ENCODE results near the gene XRCC4.
A peak's percentile ranks its signal among the peaks of the same experiment; 100 is the strongest.

The XRCC4 gene

DNA sequence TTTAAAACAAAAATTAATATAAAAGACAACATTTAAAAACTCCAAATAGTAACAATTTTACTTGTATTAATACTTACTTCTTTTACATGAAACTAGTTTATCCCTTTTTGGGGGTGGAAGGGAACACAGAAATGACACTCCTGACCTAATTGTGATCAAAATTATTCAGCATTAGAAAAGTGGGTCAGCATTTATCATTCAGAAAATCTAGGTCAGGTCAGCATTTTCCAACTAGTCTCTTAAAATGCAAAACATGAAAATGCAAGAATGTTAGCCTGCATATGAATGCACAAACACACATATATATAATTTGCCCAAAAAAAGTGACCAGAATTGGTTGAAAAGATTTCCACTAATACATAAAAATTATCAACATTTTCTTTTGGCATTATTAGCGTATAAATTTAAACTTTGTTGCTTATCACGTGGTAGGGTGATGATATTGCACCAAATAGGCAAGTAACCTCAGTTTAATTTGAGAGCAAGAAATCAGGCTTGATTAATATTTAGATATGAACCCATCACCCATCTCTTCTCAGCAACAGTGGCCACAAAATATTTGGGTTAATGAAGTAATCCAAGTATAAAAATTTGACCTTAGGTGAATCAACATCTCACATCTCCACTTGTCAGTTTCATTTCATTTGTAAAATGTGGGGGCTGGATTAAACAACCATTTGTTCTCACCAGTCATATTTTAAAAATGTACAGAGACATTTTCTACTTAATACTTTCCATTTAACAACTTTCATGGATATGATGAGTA, 5.9 kb upstream of the XRCC4 start:
- no peak for DNase-seq (ENCODE audit: low spot score)

DNA sequence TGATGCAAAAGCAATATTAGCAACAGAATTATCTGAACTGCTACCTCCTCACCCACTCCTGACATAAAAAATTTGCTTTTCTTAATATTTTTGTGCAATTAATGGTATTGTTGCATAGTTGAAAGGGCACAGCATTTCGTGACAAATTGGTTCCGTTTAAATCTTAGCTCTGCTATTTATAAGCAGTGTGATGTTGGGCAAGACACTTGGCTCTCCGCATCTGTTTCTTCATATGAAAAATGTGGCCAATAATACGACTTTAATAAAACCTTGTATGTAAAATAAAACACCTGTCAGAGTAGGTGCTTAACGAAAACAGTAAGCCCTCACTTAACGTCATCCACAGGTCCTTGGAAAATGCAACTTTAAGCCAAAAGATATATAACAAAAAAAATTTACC, 4.4 kb upstream of the XRCC4 start:
- DNase-seq (ENCODE audit: low spot score), result no peak

DNA sequence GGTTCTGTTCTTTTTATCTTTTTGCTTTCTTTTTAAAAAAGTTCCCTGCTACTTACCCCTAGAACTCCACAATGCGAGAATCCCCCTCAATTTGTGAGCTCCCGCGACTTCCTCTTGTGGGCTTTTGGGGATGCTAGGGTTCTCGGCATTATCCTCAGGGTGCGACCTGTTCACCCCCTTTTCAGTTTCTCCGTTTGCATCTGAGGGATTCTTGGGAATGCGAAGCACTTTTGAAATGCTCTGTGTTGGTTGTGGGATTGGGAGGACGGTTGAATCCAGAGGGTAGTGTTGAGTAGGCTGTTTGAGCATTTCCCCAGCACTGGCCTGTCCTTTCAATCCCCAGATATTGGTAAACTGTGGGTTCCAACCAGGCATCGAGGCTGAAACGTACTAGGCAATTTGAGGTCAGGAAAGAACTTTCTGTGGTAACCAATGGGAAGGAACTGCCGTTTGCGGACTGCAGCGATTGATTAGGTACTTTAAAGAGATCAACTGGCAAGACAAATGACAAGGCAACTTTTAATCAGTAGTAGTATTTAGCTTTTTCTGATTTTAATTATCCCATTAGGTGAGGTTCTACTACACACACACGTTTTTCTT, 415 bp downstream of the XRCC4 start:
- no peak for DNase-seq (ENCODE audit: low spot score)

DNA sequence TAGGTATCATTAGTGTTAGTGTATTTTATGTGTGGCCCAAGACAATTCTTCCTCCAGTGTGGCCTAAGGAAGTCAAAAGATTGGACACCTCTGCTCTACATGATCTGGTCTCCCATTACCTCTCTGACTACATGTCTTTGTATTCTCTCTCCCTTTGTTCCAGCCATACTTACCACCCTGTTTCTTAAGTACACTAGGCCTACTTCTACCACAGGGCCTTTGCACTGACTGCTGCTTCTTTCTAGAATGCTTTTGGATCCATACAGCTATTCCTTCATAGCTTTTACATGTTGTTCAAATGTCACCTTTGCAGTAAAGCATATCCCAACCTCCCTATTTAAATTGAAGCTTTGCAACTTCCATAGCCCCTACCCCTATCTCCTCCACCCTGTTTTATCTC, 5.4 kb downstream of the XRCC4 start:
- no peak for DNase-seq (ENCODE audit: low spot score)

DNA sequence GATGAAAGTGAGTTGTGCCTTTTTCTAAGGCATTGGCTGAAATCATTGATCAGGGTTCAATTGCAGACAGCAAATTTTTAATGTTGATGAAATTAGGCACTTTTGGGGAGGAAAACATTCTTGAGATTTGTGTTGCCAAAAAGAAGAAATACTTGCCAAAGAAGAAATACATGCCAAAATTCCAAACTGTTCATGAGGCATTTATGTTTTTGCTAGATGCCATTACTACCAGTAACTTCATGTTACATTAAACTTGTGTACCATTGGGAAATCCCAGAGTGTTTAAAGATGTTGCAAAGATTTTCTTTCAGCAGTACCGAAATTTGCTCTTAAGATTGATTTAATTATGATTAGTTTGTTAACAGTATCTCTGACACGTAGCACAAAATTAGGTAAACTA, 7.0 kb downstream of the XRCC4 start:
- no peak for DNase-seq (ENCODE audit: low spot score)

DNA sequence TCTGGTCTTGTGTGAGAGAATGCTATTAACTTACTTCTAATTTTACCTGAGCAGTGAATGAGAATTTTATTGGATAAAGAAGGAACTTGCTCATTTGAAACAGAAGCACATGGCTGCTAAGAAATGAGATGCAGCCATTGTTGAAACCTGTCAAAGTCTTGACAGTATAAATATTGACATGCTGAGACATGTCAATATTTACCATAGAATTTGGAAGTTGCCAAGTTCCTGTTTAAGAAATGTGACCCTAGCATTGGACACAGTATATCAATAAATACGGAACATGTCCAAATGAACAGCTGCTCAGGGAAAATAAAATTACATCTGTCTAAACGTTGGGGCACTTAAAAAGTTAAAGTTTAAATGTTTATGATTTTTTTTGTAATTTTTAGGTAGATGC, 7.8 kb downstream of the XRCC4 start:
- DNase-seq (ENCODE audit: low spot score), result no peak

DNA sequence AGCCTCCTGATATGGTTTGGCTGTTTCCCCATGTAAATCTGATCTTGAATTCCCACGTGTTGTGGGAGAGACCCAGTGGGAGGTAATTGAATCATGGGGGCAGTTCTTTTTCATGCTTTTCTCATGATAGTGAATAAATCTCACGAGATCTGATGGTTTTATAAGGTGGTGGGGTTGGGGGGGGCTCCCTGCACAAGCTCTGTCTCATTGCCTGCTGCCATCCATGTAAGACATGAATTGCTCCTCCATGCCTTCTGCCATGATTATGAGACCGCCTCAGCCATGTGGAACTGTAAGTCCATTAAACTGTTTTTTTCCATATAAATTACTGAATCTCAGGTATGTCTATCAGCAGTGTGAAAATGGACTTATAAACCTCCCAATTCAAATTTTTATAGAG, 12.8 kb downstream of the XRCC4 start:
- DNase-seq (ENCODE audit: low spot score), result no peak

DNA sequence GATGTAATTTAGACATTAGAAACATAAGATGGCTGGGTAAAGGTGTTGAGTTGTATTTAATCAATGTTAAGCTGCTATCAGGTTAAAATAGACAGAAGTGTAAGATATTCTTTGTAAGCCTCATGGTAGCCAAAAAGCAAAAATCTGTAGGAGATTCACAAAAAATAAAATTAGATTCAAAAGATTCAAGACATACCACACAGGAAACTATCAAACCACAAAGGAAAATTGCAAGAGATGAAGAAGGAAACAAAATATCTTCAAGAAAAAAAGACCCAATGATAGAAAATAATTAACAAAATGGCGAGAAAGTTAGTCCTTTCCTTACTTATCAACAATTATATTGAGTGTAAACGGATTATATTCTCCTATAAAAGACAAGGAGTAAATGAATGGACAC, 15.3 kb downstream of the XRCC4 start:
- no peak for DNase-seq (ENCODE audit: low spot score)

DNA sequence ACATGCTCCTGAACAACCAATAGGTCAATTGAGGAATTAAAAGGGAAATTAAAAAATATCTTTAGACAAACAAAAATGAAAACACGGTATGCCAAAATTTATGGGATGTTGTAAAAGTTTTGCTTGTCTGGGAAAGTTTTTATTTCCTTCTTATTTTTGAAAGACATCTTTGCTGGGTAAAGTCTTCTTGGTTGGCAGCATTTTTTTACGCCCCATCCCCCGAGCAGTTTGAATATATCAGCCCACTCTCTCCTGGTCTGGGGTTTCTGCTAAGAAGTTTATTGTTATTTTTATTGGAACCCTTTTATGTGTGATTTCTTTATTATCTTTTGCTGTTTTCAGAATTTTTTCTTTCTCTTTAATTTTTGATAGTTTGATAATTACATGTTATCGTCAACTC, 16.3 kb downstream of the XRCC4 start:
- no peak for DNase-seq (ENCODE audit: low spot score)

DNA sequence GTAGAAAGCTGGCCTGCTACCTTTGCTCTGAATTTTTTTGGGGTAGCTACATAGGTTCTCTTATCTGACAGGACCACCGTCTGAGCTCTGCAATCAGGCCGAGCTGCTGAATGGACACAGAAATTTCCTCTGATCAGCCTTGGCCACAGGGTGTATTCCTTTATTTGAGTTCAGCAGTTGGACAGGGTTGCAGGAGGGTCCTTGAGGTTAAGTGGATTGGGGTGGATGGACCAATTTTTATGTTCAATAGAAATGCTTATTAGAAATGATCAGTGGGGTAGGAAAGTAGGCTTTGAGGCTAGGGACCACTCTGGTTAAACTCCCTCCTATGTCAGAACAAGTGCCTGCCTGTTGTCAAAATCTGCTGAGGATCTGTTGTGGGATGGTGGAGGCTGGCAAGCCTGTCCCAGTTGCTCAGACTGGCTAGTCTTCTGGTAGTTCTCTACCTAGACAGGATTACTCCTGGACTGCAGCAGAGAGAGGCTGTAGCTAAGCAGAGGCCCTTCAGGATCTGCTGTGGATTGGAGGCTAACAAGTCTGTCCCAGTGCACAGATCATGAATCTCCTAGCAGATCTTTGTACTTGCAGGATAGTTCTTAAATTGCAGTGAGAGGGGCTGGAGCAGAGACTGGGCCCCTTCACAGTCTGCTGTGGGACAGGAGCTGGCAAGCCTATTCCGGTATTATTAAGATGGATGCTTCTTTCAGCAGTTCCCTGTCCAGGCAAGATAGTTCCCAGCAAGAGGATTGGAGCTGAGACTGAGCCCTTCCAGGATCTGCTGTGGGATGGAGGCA, 18.0 kb downstream of the XRCC4 start:
- no peak for DNase-seq (ENCODE audit: low spot score)

DNA sequence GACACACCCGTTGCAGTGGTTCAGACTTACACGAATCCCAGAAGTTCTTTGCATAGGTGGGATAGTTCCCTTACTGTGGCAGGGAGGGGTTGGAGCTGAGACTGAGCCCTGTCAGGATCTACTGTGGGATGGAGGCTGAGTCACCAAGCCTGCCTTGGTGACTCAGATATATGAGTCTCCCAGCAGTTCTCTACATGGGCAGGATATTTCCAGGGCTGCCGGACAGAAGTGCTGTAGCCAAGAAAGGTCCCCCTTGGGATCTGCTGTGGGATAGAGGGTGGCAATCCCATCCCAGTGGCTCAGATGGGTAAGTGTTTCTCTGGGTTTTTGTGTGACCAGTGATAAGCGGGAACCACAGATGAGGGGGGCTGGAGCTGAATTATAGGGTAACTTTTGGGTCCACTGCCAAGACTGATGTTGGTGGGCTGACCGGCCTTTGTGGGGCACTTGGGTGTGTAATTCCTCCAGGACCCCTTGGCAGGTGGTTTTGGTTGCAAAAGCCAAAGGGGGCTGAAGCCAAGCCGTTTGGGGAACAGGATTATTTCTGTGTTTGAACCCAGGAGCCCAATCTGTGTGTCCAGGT, 18.7 kb downstream of the XRCC4 start:
- DNase-seq (ENCODE audit: low spot score), result no peak

DNA sequence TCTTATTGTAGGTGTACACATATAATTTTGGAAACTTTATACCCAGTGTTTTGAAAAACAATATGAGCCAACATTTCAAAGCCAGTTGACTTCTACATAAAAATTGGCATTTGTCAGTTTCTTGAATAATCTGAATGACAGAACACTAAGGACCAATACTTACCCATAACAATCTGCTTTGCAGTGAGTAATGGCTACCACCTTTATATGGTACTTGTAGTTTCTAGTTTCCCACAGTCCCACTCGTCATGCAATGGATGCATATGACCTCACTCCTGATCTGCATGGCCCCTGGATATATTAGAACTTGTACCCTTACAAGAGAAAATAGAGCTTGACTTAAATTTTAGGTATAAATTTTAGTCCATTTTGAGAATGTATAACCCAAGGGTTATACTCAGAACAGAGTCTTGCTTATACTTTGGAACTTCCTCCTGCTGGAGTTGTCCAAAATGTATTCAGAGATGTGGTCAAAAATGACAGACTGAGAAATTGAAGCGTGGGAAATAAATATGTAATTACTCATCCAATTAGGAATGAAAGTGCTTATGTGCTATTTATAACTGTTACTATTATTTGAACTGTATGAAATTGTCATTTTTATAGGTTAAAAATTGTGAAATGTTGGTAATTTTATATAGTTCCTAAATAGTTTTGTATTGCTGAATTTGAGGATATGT, 19.5 kb downstream of the XRCC4 start:
- DNase-seq (ENCODE audit: low spot score), result no peak

DNA sequence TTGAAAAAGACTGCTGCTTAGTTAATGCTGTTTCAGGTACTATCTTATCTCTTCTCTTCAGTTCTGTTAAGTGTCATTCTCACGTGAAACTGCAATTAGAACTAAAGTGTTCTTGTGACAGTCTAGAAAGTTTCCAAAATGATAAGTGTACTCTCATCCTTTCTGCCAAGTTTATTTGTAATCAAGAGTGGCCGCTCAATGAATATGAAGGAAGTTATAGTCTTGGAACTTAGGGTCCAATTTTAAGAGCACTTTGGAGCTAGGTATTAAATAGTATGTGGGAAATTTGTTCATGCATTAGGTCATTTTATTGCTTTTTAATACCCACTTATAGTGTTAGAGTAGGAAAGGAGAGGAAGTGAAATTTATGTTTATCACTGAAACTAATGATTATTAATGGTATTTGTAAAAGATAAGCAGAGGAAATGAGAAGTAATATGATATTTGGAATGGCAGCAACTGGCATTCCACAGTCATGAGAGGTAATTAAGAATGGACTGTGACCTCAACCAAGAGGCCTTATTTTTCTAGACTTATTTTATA, 20.4 kb downstream of the XRCC4 start:
- no peak for DNase-seq (ENCODE audit: low spot score)

DNA sequence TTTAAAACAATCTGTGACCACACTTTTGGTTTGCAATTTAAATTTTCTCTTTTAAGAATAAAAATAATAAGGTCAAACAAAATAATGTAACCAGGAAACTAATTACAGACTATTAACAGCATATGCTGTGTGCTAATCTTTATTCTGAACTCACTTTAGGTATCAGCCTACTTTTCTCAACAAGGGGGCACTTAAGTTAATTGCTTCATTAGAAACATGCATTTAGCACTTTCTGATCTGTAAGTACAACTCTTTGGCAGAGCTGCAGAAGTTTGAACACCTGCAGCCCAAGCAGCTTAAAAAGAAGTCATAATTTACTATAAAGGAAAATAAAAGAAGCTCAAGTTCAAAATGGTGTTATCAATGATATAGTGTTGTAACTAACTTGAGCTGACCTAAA, 21.7 kb downstream of the XRCC4 start:
- no peak for DNase-seq (ENCODE audit: low spot score)

DNA sequence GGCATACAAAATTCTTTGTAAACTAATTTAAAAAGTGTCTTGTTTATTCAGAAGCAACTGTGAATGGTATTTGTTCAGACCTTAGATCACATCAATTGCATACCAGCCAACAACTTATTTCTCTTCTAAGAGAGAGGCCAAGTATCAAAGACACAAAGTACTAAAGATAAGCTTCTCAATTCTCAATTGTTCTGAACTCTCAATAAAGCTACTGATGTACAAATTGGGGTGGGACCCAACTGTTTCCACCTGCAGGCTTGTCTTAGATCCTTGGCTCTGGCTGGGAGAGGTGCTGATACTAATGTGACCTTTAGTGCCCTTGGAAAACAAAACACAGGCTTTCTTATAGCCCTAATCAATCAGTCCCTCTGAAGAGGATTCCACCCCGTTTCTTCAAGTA, 22.1 kb downstream of the XRCC4 start:
- DNase-seq (ENCODE audit: low spot score), result peak; percentile 23

DNA sequence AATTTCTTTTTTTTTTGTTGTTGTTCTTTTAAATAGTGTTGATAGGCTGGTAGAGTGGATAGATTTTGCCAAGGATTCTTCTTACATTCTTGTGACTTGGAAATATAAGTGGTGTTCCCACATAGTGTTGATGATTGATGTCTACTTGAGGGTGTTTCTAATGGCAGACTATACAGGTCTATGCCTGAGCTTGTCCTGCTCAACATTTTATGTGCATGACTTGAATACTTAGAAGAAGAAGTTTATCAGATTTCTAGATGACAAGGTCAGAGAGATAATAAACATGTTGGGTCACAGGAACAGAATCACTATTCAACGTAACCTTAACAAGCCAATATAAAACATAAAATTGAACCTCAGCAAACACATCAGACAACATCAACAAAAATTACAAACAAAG, 24.2 kb downstream of the XRCC4 start:
- DNase-seq (ENCODE audit: low spot score), result no peak

DNA sequence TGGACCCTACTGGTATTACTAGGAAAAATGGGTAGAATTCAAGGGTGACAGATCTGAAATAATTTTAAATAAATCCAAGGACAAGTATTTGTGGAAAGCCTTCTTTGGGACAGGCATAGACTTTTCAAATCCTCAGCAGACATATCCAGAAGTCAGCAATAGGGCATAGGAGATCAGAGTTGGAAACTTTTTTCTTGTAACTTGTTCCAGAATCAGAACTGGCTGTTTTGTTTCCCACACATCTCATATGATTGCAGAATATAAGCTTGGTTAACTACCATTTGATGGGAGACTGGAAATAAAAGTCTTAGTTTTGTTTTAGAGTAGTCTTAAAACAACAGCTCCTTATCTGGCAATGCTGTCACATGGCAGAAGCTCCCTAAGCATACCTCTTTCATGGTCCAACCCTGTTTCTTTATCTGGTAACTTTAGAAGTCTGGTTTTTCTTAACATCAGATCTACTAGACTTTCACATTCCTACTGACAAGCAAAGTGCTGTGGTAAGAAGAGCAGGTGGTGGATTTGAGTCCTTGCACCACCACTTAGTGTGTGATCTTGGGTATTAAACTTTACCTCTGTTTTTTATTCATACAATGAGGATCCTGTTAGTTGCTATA, 25.1 kb downstream of the XRCC4 start:
- DNase-seq (ENCODE audit: low spot score), result no peak

DNA sequence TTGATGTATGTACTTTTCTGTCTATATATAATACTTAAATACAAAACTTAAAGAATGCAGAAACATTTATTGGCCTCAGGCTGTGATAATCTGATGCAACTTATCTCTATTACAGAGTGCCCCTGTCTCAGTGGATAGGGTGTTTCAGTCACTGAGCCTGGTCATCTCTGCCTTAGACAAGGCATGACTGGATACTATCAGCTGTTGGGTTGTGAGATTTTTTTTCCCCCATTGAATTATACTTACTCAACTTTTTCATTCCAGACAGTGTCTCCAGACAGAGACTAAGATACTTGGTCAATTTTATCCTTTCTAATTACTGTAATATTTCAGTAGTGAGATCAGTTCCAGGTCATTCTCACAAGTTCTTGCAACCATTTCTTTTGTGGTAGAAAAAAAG, 26.7 kb downstream of the XRCC4 start:
- no peak for DNase-seq (ENCODE audit: low spot score)

DNA sequence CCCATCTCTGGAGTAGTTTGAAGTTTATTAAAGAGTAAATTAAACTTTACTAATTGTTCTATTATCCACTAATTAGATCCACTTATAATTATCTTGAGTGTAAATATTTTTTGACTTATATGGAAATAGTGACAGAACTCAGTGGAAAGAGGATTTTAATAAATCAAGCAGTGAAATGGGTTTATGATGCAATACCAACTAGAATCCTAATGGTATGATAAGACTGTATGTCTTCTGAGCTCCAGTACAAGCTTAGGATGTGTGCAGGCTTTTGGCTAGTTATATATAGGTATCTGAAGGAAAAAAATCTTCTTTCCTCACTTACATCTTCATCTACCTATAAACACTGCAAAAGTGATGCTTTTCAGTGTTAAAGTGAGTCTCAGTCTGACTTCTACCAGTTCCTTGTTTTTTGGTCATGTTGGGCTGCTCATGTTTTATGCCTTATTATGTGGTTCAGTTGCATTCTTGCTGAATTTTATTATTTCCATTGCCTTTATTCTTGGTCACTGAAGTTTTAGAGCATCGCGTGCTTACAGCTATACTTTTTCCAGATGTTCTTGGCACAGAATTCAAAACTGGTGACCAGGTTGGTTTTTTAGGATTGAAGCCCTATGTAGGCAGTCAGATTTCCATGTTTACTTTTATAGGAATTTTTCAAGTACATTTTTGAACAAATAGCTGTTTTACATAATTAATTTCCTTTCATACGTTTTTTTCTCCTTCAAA, 30.5 kb downstream of the XRCC4 start:
- no peak for DNase-seq (ENCODE audit: low spot score)

DNA sequence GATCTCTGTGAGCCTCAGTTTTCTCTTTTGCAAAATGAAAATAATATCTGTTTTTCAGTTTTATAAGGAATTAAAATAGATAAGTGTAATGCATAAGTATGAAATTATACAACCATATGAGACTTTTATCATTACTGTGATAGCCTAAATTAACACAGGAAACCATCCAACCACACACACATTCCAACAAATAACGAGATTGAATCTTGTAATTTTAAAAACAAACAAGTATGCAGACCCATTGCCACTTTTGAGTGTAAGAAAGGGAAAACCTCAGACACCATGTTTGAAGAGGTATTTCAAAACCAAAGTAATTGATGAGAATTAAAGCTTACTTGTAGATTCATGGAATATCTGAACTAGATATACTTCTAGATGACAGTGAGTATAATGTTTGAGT, 32.0 kb downstream of the XRCC4 start:
- no peak for DNase-seq (ENCODE audit: low spot score)

DNA sequence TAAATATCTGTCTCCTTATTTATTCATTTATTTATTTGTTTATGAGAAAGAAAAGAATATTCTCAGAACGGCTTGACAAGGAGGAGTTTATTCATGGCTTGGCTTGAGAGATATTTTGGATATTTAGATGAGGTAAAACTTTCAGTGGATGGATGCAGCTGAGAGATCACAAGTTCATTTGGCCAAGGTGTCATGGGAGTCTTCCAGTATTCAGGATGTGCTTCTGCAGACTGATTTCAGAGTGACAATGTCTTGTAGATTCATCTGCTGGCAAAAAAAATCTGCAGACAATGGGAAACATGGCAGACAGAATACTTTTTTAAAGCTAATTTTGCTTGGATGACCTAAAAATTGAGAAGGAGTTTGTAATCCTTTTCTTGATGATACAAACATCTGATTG, 38.5 kb downstream of the XRCC4 start:
- DNase-seq (ENCODE audit: low spot score), result no peak
